Hepatocyte (in vitro differentiated cells): ENCODE data around the gene SLC17A5. TPM values are rescaled to one million over a fixed set of nuclear protein-coding genes. Genes with fewer than 3 reads are reported as not detected.

ENCODE experiments used
- DNase-seq: peaks from one replicate; pipeline ENCODE4 v3.0.0-alpha.2; 2016; ENCODE audit warnings: low spot score
- H2AFZ ChIP-seq: fragments of 200-600 bp; sonication (generic); 2 replicates; pipeline ENCODE4 v1.6.0; 2016; ENCODE audit warnings: antibody characterized with exemption, mild to moderate bottlenecking
- H3K27ac ChIP-seq: fragments of 200-600 bp; sonication (generic); 2 replicates; pipeline ENCODE4 v1.5.1; 2016; ENCODE audit warnings: mild to moderate bottlenecking
- H3K27me3 ChIP-seq: fragments of 200-600 bp; sonication (generic); 2 replicates; pipeline ENCODE4 v1.6.1; 2016
- H3K36me3 ChIP-seq: fragments of 200-600 bp; sonication (generic); replicated peaks from 2 replicates; pipeline ENCODE4 v1.5.1; 2016; ENCODE audit warnings: low read depth; ENCODE audit not compliant: insufficient read depth
- H3K4me1 ChIP-seq: fragments of 200-600 bp; sonication (generic); 2 replicates; pipeline ENCODE4 v1.5.1; 2016; ENCODE audit warnings: mild to moderate bottlenecking, moderate library complexity; ENCODE audit not compliant: insufficient read depth
- H3K4me2 ChIP-seq: fragments of 200-600 bp; sonication (generic); 2 replicates; pipeline ENCODE4 v1.6.0; 2016
- H3K4me3 ChIP-seq: fragments of 200-600 bp; sonication (generic); 2 replicates; pipeline ENCODE4 v1.5.1; 2016; ENCODE audit warnings: mild to moderate bottlenecking
- H3K79me2 ChIP-seq: fragments of 200-600 bp; sonication (generic); 2 replicates; pipeline ENCODE4 v1.6.0; 2017; ENCODE audit warnings: mild to moderate bottlenecking
- H3K9me2 ChIP-seq: fragments of 200-600 bp; sonication (generic); replicated peaks from 2 replicates; pipeline ENCODE4 v1.6.0; 2017; ENCODE audit warnings: mild to moderate bottlenecking; ENCODE audit not compliant: insufficient read depth
- H3K9me3 ChIP-seq: fragments of 200-600 bp; sonication (generic); 2 replicates; pipeline ENCODE4 v1.5.1; 2016; ENCODE audit warnings: low read depth, mild to moderate bottlenecking
- H4K20me1 ChIP-seq: fragments of 200-600 bp; sonication (generic); 2 replicates; pipeline ENCODE4 v1.6.0; 2016; ENCODE audit warnings: mild to moderate bottlenecking; ENCODE audit not compliant: insufficient read depth, poor library complexity, severe bottlenecking
- EZH2 ChIP-seq: fragments of 200-600 bp; sonication (generic); IDR thresholded peaks from 2 replicates; pipeline ENCODE4 v1.6.1; 2016; ENCODE audit warnings: antibody characterized with exemption, mild to moderate bottlenecking, borderline replicate concordance
- EZH2phosphoT487 ChIP-seq: fragments of 200-600 bp; sonication (generic); IDR thresholded peaks from one replicate; pipeline ENCODE4 v1.6.1; 2018; ENCODE audit warnings: antibody characterized with exemption, mild to moderate bottlenecking, low read depth, moderate library complexity; ENCODE audit not compliant: unreplicated experiment, severe bottlenecking
- WGBS: methylation state at CpG from one replicate; pipeline ENCODE4 v1.1.6; 2016; ENCODE audit warnings: low lambda C conversion rate; ENCODE audit errors: missing lambda C conversion rate; 5-methylcytosine and 5-hydroxymethylcytosine counted together
- polyA plus RNA-seq: library from polyadenylated mRNA; unstranded; fragments of >200 nt; fragmentation: Nextera tagmentation; extraction: Ambion mirVana; gene quantifications from 2 replicates; pipeline ENCODE4 v1.2.1, GENCODE V29; 2016
- total RNA-seq: library from RNA; depleted of rRNA; stranded (reverse); fragments of >200 nt; gene quantifications from 2 replicates; pipeline ENCODE4 v1.2.3, GENCODE V29; 2014
- TF ChIP-seq, protein P1 (sequence below): fragments of 200-600 bp; sonication (generic); IDR thresholded peaks from 2 replicates; pipeline ENCODE4 v1.5.1; 2016; ENCODE audit warnings: antibody characterized with exemption, mild to moderate bottlenecking; ENCODE audit not compliant: poor library complexity

The SLC17A5 gene
- total and polyA plus RNA-seq, 2 experiments from 2014 or later, result 47.7 to 76.9 TPM

DNA sequence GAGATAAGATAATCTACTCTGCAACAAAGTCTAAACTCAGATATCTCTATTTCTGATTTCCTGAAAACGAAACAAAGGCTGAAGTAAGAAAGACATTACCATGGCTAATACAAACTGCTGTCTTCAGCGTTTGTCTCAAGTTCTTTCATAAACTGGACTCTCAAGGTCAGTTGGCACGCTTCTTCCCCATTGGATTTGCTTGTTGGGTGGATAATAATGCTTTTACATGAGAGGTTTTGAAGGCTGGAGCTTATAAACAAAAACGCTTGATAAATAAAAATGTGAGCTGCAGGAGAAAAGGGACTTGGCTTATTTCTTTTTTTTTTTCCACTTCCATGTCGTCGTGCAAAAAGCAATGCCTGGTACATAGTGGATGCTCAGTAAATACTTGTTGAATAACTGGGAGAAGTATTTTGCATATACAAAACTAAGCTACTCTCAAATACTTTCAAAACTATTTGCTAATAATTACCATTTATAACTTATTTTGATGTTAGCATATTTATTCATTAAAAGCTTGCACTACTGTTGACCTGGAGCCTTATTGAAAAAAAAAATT lies 67.3 kb downstream of the SLC17A5 start:
- 33% methylated on average over 6 of the region's 6 CpGs for WGBS
- TF ChIP-seq, protein P1, sequence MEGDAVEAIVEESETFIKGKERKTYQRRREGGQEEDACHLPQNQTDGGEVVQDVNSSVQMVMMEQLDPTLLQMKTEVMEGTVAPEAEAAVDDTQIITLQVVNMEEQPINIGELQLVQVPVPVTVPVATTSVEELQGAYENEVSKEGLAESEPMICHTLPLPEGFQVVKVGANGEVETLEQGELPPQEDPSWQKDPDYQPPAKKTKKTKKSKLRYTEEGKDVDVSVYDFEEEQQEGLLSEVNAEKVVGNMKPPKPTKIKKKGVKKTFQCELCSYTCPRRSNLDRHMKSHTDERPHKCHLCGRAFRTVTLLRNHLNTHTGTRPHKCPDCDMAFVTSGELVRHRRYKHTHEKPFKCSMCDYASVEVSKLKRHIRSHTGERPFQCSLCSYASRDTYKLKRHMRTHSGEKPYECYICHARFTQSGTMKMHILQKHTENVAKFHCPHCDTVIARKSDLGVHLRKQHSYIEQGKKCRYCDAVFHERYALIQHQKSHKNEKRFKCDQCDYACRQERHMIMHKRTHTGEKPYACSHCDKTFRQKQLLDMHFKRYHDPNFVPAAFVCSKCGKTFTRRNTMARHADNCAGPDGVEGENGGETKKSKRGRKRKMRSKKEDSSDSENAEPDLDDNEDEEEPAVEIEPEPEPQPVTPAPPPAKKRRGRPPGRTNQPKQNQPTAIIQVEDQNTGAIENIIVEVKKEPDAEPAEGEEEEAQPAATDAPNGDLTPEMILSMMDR, result no peak
- TF ChIP-seq EZH2 (no peak), EZH2phosphoT487 (no peak)
- Histone ChIP-seq H3K36me3 (no peaks in the 10 kb centered on the region), H2AFZ (peak overlapping the region; percentile 31), H3K4me3 (no peak overlapping the region), H3K79me2 (no peaks in the 10 kb centered on the region), H3K9me3 (no peaks in the 10 kb centered on the region), H3K9me2 (no peaks in the 10 kb centered on the region), H3K27me3 (no peaks in the 10 kb centered on the region), H3K4me1 (peaks cover 22% of the 10 kb centered on the region), H4K20me1 (no peaks in the 10 kb centered on the region), H3K4me2 (peak overlapping the region; percentile 65), H3K27ac (peak overlapping the region; percentile 88)
- no peak for DNase-seq

- no peaks in the 10 kb centered on the region for H3K79me2 ChIP-seq
- no peaks in the 10 kb centered on the region for H3K36me3 ChIP-seq
- WGBS, result 7% methylated on average over 3 of the region's 3 CpGs
- H3K4me3 ChIP-seq, result no peak overlapping the region
- H3K27ac ChIP-seq, result peak overlapping the region; percentile 88
- no peaks in the 10 kb centered on the region for H3K9me3 ChIP-seq
- H2AFZ ChIP-seq, result peak overlapping the region; percentile 31
- TF ChIP-seq, protein P1, result no peak
- no peak for TF ChIP-seq EZH2
- TF ChIP-seq EZH2phosphoT487, result no peak
- no peaks in the 10 kb centered on the region for H4K20me1 ChIP-seq
- H3K27me3 ChIP-seq, result no peaks in the 10 kb centered on the region
- H3K4me2 ChIP-seq, result peak overlapping the region; percentile 65
- peaks cover 22% of the 10 kb centered on the region for H3K4me1 ChIP-seq
- peak; percentile 83 for DNase-seq
- H3K9me2 ChIP-seq, result no peaks in the 10 kb centered on the region
Observed at GRCh38 chr6:73585566-73586415, 68.0 kb downstream of the SLC17A5 start.

DNA sequence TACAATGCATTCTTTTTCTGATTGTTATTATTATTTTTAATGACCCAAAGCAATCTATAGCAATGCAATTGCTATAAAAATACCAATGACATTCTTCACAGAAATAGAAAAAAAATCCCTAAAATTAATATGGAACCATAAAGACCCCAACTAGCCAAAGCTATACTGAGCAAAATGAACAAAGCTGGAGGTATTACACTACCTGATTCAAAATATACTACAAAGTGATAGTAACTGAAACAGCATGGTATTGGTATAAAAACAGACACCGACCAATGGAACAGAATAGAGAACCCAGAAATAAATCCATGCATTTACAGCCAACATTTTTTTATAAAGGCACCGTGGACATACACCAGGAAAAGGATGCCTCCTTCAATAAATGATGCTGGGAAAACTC lies 72.5 kb downstream of the SLC17A5 start:
- TF ChIP-seq EZH2 (no peak), EZH2phosphoT487 (no peak)
- TF ChIP-seq, protein P1, result no peak
- Histone ChIP-seq H3K9me3 (no peaks in the 10 kb centered on the region), H3K36me3 (no peaks in the 10 kb centered on the region), H3K4me3 (no peak overlapping the region), H4K20me1 (no peaks in the 10 kb centered on the region), H2AFZ (no peak overlapping the region), H3K4me1 (peaks cover 35% of the 10 kb centered on the region), H3K9me2 (no peaks in the 10 kb centered on the region), H3K27me3 (no peaks in the 10 kb centered on the region), H3K79me2 (no peaks in the 10 kb centered on the region), H3K4me2 (peak overlapping the region; percentile 60), H3K27ac (peak overlapping the region; percentile 96)
- 98% methylated on average over 2 of the region's 2 CpGs for WGBS
- no peak for DNase-seq
